BJ (cell line): ENCODE measurements around the gene C1orf198. TPM values are rescaled to one million over a fixed set of nuclear protein-coding genes. Genes with fewer than 3 reads are reported as not detected.

ENCODE experiments used
- CTCF ChIA-PET: fragments of 350-600 bp; formaldehyde crosslinking; extraction: SDS; loops from one replicate; lab custom pipeline; 2021; ENCODE audit warnings: antibody characterized with exemption, inconsistent platforms; lab: Yijun Ruan, JAX
- POLR2A ChIA-PET: fragments of 300-600 bp; sonication (Branson Sonifier 250); formaldehyde crosslinking; extraction: SDS; loops from one replicate; lab custom pipeline; 2021; ENCODE audit warnings: antibody characterized with exemption; lab: Charles Lee
- DNase-seq: peaks from one replicate; pipeline ENCODE4 v3.0.0-alpha.2; 2011; ENCODE audit warnings: low read depth
- H3K27me3 ChIP-seq: 2 replicates; pipeline ENCODE4 v1.6.0; 2011; ENCODE audit warnings: low read length; ENCODE audit not compliant: control insufficient read depth, insufficient read depth
- H3K36me3 ChIP-seq: 2 replicates; pipeline ENCODE4 v1.5.1; 2011; ENCODE audit warnings: low read length; ENCODE audit not compliant: control insufficient read depth, insufficient read depth
- H3K4me3 ChIP-seq: 2 replicates; pipeline ENCODE4 v1.5.1; 2011; ENCODE audit warnings: low read depth, mild to moderate bottlenecking, control low read depth, low read length
- polyA plus RNA-seq: library from polyadenylated mRNA; depleted of rRNA; stranded (reverse); fragments of >200 nt; gene quantifications from 2 replicates; pipeline ENCODE4 v1.2.3, GENCODE V29; 2011; rRNA removed
- small RNA-seq: library from RNA; depleted of rRNA; stranded (forward); fragments of <200 nt; gene quantifications from one replicate; pipeline ENCODE3, GENCODE V24; 2012; ENCODE audit warnings: low replicate concordance, low read depth; ENCODE audit not compliant: insufficient read length
- TF ChIP-seq, protein P1 (sequence below): IDR thresholded peaks from 2 replicates; pipeline ENCODE4 v1.5.1; 2011; ENCODE audit warnings: low read depth, mild to moderate bottlenecking, control low read depth, inconsistent platforms, low read length, moderate library complexity; ENCODE audit not compliant: insufficient read depth

The C1orf198 gene
- polyA plus RNA-seq, 1 experiment: 195 TPM

DNA sequence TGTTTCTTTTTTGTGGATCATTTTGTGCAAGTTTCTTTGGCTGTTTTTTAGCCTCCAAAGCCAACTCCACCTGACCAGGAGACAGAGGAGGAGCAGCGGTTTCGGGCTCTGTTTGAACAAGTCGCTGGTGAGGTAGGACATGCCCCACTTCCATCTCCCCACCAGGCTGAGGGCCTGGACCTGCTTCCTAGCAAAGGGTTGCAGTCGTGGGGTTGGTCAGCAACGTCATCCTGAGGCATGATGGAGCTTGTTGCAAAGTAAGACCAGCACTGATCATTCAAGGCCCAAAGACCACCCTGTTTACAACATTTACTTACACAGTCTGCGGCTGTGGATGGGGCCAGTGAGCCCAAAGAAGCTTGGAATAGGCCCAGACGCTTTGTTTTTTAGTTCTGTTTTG is 80.8 kb downstream of the C1orf198 start:
- POLR2A ChIA-PET: no interaction called here
- CTCF ChIA-PET: interaction anchor here (0.7 to 2.7 kb wide), 5 partner anchors 10 to 423 kb away, joined by 3 to 19 read pairs (median 4); no protein-coding TSS in a partner anchor
- DNase-seq: no peak

More for the DNA sequence above, 80.8 kb downstream of the C1orf198 start:
- TF ChIP-seq, protein P1, sequence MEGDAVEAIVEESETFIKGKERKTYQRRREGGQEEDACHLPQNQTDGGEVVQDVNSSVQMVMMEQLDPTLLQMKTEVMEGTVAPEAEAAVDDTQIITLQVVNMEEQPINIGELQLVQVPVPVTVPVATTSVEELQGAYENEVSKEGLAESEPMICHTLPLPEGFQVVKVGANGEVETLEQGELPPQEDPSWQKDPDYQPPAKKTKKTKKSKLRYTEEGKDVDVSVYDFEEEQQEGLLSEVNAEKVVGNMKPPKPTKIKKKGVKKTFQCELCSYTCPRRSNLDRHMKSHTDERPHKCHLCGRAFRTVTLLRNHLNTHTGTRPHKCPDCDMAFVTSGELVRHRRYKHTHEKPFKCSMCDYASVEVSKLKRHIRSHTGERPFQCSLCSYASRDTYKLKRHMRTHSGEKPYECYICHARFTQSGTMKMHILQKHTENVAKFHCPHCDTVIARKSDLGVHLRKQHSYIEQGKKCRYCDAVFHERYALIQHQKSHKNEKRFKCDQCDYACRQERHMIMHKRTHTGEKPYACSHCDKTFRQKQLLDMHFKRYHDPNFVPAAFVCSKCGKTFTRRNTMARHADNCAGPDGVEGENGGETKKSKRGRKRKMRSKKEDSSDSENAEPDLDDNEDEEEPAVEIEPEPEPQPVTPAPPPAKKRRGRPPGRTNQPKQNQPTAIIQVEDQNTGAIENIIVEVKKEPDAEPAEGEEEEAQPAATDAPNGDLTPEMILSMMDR: no peak
- Histone ChIP-seq H3K27me3 (0 out of 2 replicates have a peak, but pooled peaks cover 1% of the 10 kb centered on the region), H3K4me3 (no peak overlapping the region), H3K36me3 (no peaks in the 10 kb centered on the region)

Small RNA genes lying within 50 kb of the gene (small RNA-seq; reads per million reads assigned to genes)
- gene RN7SL837P: not detected
- gene RNA5SP79: not detected

Other genes with a start within 250 kb of the C1orf198 start
- 12.0 and 16.3 TPM in 2 replicates for gene COG2, start 226.0 kb downstream of the C1orf198 start, polyA plus RNA-seq
- gene AGT, start 154.4 kb downstream of the C1orf198 start, polyA plus RNA-seq: 2.1 and 4.1 TPM in 2 replicates
- gene CAPN9, start 121.1 kb downstream of the C1orf198 start, polyA plus RNA-seq: not detected in 2 replicates
- 7.4 and 12.5 TPM in 2 replicates for gene TTC13, start 110.3 kb upstream of the C1orf198 start, polyA plus RNA-seq
- 14.1 and 30.7 TPM in 2 replicates for gene ARV1, start 110.6 kb upstream of the C1orf198 start, polyA plus RNA-seq
- 15.0 and 15.6 TPM in 2 replicates for gene FAM89A, start 171.7 kb upstream of the C1orf198 start, polyA plus RNA-seq